SU-DHL-6 (cell line): ENCODE results near the gene ADGRB3.

Source experiments
- EZH2phosphoT487 ChIP-seq: fragments of 200-600 bp; sonication (generic), shearing (Covaris generic); conservative IDR thresholded peaks from 2 replicates; pipeline ENCODE4 v1.6.1; 2018; ENCODE audit warnings: mild to moderate bottlenecking, antibody characterized with exemption, low read length, moderate library complexity, mixed read lengths
- TF ChIP-seq, protein P1 (sequence below): fragments of 200-600 bp; sonication (generic); IDR thresholded peaks from one replicate; pipeline ENCODE4 v1.5.1; 2017; ENCODE audit warnings: antibody characterized with exemption, mild to moderate bottlenecking, low read length, moderate library complexity; ENCODE audit not compliant: insufficient read depth, poor library complexity, severe bottlenecking

DNA sequence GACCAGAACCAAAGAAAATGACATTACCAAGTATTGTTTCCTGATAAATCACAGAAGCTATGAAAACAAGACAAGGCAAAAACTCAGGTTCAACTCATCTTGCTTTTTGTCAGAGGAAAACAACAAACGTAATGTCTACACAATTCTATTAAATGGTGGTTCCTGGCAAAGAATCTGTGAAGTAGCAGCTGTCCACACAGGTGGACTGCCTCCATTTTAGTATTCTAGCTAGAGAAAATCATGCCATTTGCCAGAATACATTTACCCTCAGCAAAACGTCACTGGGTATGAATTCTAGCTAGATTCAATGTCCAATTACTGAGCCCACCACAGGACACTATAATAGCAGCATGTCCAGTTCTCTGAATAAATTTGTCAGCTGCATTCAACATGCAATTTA lies 125.4 kb downstream of the ADGRB3 start:
- TF ChIP-seq, protein P1, sequence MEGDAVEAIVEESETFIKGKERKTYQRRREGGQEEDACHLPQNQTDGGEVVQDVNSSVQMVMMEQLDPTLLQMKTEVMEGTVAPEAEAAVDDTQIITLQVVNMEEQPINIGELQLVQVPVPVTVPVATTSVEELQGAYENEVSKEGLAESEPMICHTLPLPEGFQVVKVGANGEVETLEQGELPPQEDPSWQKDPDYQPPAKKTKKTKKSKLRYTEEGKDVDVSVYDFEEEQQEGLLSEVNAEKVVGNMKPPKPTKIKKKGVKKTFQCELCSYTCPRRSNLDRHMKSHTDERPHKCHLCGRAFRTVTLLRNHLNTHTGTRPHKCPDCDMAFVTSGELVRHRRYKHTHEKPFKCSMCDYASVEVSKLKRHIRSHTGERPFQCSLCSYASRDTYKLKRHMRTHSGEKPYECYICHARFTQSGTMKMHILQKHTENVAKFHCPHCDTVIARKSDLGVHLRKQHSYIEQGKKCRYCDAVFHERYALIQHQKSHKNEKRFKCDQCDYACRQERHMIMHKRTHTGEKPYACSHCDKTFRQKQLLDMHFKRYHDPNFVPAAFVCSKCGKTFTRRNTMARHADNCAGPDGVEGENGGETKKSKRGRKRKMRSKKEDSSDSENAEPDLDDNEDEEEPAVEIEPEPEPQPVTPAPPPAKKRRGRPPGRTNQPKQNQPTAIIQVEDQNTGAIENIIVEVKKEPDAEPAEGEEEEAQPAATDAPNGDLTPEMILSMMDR = no peak
- no peak for TF ChIP-seq EZH2phosphoT487
